ENCODE measurements around the gene THADA.

DNA sequence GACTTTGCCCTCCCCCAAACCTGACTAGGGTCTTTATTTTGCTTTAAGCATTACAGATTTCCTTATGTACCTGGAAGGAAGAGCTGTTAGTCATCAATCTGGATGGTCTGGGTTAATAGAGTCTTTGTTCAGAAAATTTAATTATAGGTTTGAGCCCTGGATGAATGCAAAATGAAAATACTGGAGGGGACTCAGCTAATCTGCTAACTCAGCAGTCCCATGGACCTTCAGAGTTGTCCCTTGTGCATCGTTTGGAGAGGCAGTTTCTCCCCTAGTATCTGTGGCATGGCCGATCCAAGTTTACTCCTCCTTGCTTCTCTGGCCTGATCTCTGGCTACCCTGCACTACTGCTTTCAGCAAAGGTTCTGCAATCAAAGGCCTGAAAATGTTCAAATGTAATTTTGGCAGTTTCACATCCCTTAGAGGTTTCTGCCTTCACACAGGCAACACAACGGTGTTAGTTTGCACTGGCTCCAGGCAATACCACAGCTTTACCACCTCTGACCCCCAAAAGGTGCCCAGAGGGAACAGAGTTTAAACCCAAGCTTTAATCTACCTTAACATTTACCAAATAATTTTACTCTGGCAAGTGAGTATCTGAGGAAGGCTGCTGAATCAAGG lies 134.3 kb downstream of the THADA start:
- TF ChIP-seq, protein P1, sequence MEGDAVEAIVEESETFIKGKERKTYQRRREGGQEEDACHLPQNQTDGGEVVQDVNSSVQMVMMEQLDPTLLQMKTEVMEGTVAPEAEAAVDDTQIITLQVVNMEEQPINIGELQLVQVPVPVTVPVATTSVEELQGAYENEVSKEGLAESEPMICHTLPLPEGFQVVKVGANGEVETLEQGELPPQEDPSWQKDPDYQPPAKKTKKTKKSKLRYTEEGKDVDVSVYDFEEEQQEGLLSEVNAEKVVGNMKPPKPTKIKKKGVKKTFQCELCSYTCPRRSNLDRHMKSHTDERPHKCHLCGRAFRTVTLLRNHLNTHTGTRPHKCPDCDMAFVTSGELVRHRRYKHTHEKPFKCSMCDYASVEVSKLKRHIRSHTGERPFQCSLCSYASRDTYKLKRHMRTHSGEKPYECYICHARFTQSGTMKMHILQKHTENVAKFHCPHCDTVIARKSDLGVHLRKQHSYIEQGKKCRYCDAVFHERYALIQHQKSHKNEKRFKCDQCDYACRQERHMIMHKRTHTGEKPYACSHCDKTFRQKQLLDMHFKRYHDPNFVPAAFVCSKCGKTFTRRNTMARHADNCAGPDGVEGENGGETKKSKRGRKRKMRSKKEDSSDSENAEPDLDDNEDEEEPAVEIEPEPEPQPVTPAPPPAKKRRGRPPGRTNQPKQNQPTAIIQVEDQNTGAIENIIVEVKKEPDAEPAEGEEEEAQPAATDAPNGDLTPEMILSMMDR (IDR thresholded peaks at IDR 0.05; ENCODE audit: borderline replicate concordance, extremely low read depth, low read length, poor library complexity, severe bottlenecking) = no peak
- no peak for TF ChIP-seq EZH2 (IDR thresholded peaks at IDR 0.05; ENCODE audit: borderline replicate concordance, low read depth, low read length, severe bottlenecking)
